Activated T-helper 2 cell treated with anti-CD3 and anti-CD28 coated beads, Interferon-gamma antibody, Interleukin-2, Interleukin-4, amounts not matched to agents 10 μg/mL and 5 μg/mL and 100 μg/mL, durations not matched to agents 14 hours and 24 hours and 36 hours (primary cell): ENCODE data around the gene STK32B. TPM values are rescaled to one million over a fixed set of nuclear protein-coding genes. Genes with fewer than 3 reads are reported as not detected.
"Not testable (repeated sequence)": the region's sequence is repeated elsewhere in the genome, so short reads cannot be mapped to it uniquely, and the experiment has no call there.

ENCODE experiments used
- DNase-seq: peaks from one replicate; pipeline ENCODE4 v3.0.0; 2021; ENCODE audit warnings: low spot score
- H3K27ac Mint-ChIP-seq: one replicate; pipeline ENCODE4 v1.8.0; 2021; ENCODE audit warnings: mixed read lengths
- H3K27me3 Mint-ChIP-seq: one replicate; pipeline ENCODE4 v1.8.0; 2021; ENCODE audit warnings: low read depth, mixed read lengths
- H3K36me3 Mint-ChIP-seq: one replicate; pipeline ENCODE4 v1.8.0; 2021; ENCODE audit warnings: low read depth, mixed read lengths
- H3K4me1 Mint-ChIP-seq: one replicate; pipeline ENCODE4 v1.8.0; 2021; ENCODE audit warnings: low read depth, mixed read lengths
- H3K4me3 Mint-ChIP-seq: one replicate; pipeline ENCODE4 v1.8.0; 2021; ENCODE audit warnings: low read depth, mild to moderate bottlenecking, moderate library complexity, mixed read lengths
- H3K9me3 Mint-ChIP-seq: one replicate; pipeline ENCODE4 v1.8.0; 2021; ENCODE audit warnings: mixed read lengths
- intact Hi-C: fragments of 100-400 bp; cut with micrococcal nuclease; formaldehyde crosslinking; loops from one replicate; pipeline ENCODE4 v1.15.1; 2023
- total RNA-seq: library from RNA; stranded (reverse); gene quantifications from 2 replicates; pipeline ENCODE4 v1.2.3, GENCODE V29; 2022

Gene STK32B
- total RNA-seq, 1 donor from 2014 or later, result not detected

- no peak for DNase-seq
- Mint-ChIP-seq H3K27ac (no peak overlapping the region), H3K4me3 (no peak overlapping the region), H3K27me3 (no peaks in the 10 kb centered on the region), H3K36me3 (no peaks in the 10 kb centered on the region), H3K4me1 (no peaks in the 10 kb centered on the region), H3K9me3 (peaks cover 12% of the 10 kb centered on the region)
- intact Hi-C loops, result no loop called here
Observed at GRCh38 chr4:5222047-5222446, 170.8 kb downstream of the STK32B start.

DNA sequence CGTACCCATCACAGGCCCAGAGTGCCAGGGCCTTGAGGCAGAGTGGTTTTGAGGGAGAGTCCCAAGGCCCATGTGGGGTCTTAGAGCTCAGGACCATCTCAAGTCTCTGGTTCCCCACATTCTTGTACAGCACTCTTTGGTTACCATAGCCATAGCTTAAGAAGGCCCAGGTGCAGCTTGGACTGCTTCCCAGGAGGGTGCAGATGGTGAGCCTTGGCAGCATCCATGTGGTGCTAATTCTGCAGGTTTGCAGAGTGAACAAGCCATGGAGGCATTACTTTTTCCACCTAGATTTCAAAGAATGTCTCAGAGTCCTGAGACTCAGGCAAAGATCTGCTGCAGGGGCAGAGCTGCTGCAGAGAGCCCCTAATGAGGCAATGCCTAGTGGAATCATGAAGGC, 171.7 kb downstream of the STK32B start:
- H3K27me3 Mint-ChIP-seq, result no peaks in the 10 kb centered on the region
- H3K27ac Mint-ChIP-seq, result no peak overlapping the region
- H3K4me3 Mint-ChIP-seq, result no peak overlapping the region
- no peak for DNase-seq
- intact Hi-C loops, result no loop called here
- H3K36me3 Mint-ChIP-seq, result no peaks in the 10 kb centered on the region
- no peaks in the 10 kb centered on the region for H3K4me1 Mint-ChIP-seq
- H3K9me3 Mint-ChIP-seq, result peaks cover 12% of the 10 kb centered on the region

DNA sequence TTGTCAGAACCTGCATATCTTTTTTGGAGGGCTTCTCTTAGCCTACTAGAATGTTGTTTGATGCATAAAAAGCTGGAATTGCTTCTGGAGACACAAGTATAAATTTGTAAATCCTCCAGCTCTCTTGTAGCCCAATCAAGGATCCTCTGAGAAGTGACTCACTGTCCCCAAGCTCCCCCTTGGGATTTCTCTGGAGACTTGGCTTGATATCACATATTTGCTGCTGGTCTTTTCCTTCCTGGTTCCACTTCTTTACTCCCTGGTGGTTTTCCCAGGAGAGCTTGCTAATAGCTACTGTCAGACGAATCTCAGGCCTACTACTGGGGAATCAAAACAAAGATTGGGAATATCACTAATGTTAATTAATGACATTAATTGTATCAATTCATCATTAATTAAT, 173.1 kb downstream of the STK32B start:
- peaks cover 12% of the 10 kb centered on the region for H3K9me3 Mint-ChIP-seq
- H3K4me3 Mint-ChIP-seq, result no peak overlapping the region
- H3K4me1 Mint-ChIP-seq, result no peaks in the 10 kb centered on the region
- intact Hi-C loops, result no loop called here
- no peaks in the 10 kb centered on the region for H3K27me3 Mint-ChIP-seq
- no peaks in the 10 kb centered on the region for H3K36me3 Mint-ChIP-seq
- no peak overlapping the region for H3K27ac Mint-ChIP-seq
- DNase-seq, result no peak

DNA sequence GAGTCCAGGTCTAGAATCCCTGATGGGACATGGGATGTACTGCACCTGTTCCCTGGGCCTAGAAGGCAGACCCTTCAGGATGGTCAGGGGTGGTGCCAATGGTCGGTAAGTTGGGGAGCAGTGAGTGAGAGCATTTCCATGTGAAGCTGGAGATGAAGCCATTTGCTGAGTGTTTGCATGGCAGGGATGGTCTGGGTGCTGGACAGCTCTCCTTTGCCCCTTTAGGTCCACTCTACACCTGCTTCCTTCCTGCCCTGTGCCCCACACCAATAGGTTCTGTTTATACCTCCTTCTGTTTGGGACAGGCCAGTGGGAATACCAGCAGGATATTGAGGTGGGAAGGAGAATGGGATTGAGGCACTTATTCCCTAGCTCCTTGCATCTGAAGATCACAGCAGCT, 181.3 kb downstream of the STK32B start:
- no peaks in the 10 kb centered on the region for H3K4me1 Mint-ChIP-seq
- no peak overlapping the region for H3K27ac Mint-ChIP-seq

GRCh38 chr4:5237086-5237660, 185.9 kb downstream of the STK32B start:
- Mint-ChIP-seq H3K27me3 (no peaks in the 10 kb centered on the region), H3K36me3 (no peaks in the 10 kb centered on the region), H3K27ac (no peak overlapping the region), H3K9me3 (no peaks in the 10 kb centered on the region), H3K4me3 (no peak overlapping the region), H3K4me1 (no peaks in the 10 kb centered on the region)
- intact Hi-C loops, result no loop called here
- DNase-seq, result no peak

More for the DNA sequence above, 181.3 kb downstream of the STK32B start:
- intact Hi-C loops, result no loop called here
- no peaks in the 10 kb centered on the region for H3K27me3 Mint-ChIP-seq
- DNase-seq, result no peak
- no peaks in the 10 kb centered on the region for H3K9me3 Mint-ChIP-seq
- H3K4me3 Mint-ChIP-seq, result no peak overlapping the region
- no peaks in the 10 kb centered on the region for H3K36me3 Mint-ChIP-seq

- no peaks in the 10 kb centered on the region for H3K4me1 Mint-ChIP-seq
Observed at GRCh38 chr4:5238173-5238572, 186.9 kb downstream of the STK32B start.

DNA sequence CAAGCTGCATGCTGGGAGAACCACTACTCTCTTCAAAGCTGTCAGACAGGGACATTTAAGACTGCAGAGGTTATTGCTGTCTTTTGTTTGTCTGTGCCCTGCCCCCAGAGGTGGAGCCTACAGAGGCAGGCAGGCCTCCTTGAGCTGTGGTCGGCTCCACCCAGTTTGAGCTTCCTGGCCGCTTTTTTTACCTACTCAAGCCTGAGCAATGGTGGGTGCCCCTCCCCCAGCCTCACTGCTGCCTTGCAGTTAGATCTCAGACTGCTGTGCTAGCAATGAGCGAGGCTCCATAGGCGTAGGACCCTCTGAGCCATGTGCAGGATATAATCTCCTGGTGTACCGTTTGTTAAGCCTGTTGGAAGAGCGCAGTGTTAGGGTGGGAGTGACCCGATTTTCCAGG, 195.8 kb downstream of the STK32B start:
- H3K27ac Mint-ChIP-seq, H3K27me3 Mint-ChIP-seq, intact Hi-C loops, H3K9me3 Mint-ChIP-seq, H3K4me3 Mint-ChIP-seq, DNase-seq, H3K4me1 Mint-ChIP-seq, H3K36me3 Mint-ChIP-seq: not testable (repeated sequence)

More at GRCh38 chr4:5238173-5238572, 186.9 kb downstream of the STK32B start:
- no peaks in the 10 kb centered on the region for H3K36me3 Mint-ChIP-seq
- intact Hi-C loops, result no loop called here
- no peak overlapping the region for H3K4me3 Mint-ChIP-seq
- H3K27ac Mint-ChIP-seq, result no peak overlapping the region
- no peak for DNase-seq
- H3K27me3 Mint-ChIP-seq, result no peaks in the 10 kb centered on the region
- H3K9me3 Mint-ChIP-seq, result no peaks in the 10 kb centered on the region

GRCh38 chr4:5247735-5248134, 196.5 kb downstream of the STK32B start:
- no peak overlapping the region for H3K4me3 Mint-ChIP-seq
- intact Hi-C loops, result no loop called here
- H3K9me3 Mint-ChIP-seq, result peaks cover 6% of the 10 kb centered on the region
- DNase-seq, result no peak
- H3K4me1 Mint-ChIP-seq, result no peaks in the 10 kb centered on the region
- no peak overlapping the region for H3K27ac Mint-ChIP-seq
- H3K27me3 Mint-ChIP-seq, result no peaks in the 10 kb centered on the region
- H3K36me3 Mint-ChIP-seq, result no peaks in the 10 kb centered on the region

DNA sequence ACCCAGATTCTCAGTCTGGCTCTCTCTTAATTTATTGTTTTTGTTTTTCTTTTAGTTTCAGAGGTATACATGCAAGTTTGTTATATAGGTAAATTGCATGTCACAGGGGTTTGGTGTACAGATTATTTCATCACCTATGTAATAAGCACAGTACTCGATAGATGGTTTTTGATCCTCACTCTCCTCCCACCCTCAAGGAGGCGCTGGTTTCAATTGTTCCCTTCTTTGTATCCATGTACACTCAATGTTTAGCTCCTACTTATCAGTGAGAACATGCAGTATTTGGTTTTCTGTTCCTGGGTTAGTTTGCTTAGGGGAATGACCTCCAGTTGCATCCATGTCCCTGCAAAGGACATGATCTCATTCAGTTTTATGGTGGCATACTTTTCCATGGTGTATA, 198.4 kb downstream of the STK32B start:
- Mint-ChIP-seq H3K9me3 (peaks cover 6% of the 10 kb centered on the region), H3K27ac (no peak overlapping the region), H3K4me1 (no peaks in the 10 kb centered on the region), H3K27me3 (no peaks in the 10 kb centered on the region), H3K4me3 (no peak overlapping the region), H3K36me3 (no peaks in the 10 kb centered on the region)
- no peak for DNase-seq
- intact Hi-C loops, result no loop called here

DNA sequence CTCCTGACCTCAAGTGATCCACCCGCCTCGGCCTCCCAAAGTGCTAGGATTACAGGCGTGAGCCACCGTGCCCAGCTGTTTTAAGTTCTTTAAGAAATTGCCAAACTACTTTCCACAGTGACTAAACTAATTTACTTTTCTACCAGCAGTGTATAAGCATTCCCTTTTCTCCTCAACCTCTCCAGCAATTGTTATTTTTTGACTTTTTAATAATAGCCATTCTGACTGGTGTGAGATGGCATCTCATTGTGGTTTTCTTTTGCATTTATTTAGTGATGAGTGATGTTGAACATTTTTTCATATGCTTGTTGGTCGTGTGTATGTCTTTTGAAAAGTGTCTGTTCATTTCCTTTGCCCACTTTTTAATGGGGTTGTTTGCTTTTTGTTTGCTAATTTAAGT, 199.3 kb downstream of the STK32B start:
- H3K4me1 Mint-ChIP-seq, intact Hi-C loops, H3K27me3 Mint-ChIP-seq, H3K9me3 Mint-ChIP-seq, H3K27ac Mint-ChIP-seq, H3K36me3 Mint-ChIP-seq, H3K4me3 Mint-ChIP-seq, DNase-seq: not testable (repeated sequence)

DNA sequence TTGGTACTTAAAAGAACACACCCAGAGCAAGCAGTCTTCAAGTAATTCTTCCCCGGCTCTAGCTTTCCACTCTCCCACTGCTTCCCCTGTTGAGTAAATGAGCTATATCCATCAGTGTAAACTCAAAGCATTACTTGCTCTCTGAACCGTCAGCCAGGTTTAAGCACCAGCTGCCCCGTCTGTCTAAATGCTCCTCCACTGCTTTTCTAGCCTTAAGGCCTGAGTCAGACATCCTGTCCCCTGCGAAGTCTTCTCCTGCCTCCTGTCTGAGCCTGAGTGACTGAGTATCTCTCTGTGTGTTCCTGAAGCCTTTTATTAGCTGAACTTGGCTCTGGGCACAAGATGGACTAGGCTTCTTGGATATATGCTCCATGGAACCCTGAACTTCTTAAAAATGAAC, 205.1 kb downstream of the STK32B start:
- intact Hi-C loops, result no loop called here
- no peaks in the 10 kb centered on the region for H3K27me3 Mint-ChIP-seq
- no peak overlapping the region for H3K27ac Mint-ChIP-seq
- no peak overlapping the region for H3K4me3 Mint-ChIP-seq
- H3K36me3 Mint-ChIP-seq, result no peaks in the 10 kb centered on the region
- no peak for DNase-seq
- no peaks in the 10 kb centered on the region for H3K9me3 Mint-ChIP-seq
- H3K4me1 Mint-ChIP-seq, result no peaks in the 10 kb centered on the region

DNA sequence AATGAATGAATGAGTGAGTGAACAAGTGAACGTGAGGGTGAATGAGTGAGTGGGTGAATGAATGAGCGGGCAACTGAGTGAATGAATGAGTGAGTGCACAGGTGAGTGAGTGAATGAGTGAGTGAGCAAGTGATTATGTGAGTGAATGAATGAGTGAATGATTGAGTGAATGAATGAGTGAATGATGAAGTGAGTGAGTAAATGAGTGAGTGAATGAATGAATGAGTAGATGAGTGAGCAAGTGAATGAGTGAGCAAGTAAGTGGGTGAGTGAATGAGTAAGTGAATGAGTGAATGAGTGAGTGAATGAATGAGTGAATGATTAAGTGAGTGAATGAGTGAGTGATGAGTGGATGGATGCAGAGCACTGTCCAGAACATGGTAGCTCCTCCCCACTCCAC, 205.8 kb downstream of the STK32B start:
- no peak overlapping the region for H3K4me3 Mint-ChIP-seq
- no peak for DNase-seq
- intact Hi-C loops, result no loop called here
- H3K27ac Mint-ChIP-seq, result no peak overlapping the region
- no peaks in the 10 kb centered on the region for H3K9me3 Mint-ChIP-seq
- H3K27me3 Mint-ChIP-seq, result no peaks in the 10 kb centered on the region
- H3K36me3 Mint-ChIP-seq, result no peaks in the 10 kb centered on the region
- no peaks in the 10 kb centered on the region for H3K4me1 Mint-ChIP-seq

DNA sequence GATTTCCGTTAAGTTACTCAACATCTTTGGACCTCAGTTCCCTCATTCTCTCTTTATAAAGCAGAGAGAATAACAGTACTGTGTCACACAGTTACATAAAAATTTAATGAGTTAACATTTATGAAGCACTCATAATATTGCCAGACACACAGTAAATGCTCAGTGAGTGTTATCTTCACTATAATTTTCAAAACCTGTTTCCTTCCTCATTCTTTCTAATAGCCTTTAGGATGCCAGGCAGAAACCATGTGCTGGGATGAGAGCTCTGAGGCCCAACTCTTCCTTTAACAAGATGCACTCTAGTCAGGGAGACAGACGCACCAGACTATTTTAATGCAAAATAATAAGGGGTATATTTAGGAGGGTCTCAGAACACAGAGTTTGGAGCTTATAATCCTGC, 208.2 kb downstream of the STK32B start:
- Mint-ChIP-seq H3K36me3 (no peaks in the 10 kb centered on the region), H3K27ac (no peak overlapping the region), H3K4me3 (no peak overlapping the region), H3K9me3 (no peaks in the 10 kb centered on the region), H3K27me3 (no peaks in the 10 kb centered on the region), H3K4me1 (no peaks in the 10 kb centered on the region)
- DNase-seq, result no peak
- intact Hi-C loops, result no loop called here

DNA sequence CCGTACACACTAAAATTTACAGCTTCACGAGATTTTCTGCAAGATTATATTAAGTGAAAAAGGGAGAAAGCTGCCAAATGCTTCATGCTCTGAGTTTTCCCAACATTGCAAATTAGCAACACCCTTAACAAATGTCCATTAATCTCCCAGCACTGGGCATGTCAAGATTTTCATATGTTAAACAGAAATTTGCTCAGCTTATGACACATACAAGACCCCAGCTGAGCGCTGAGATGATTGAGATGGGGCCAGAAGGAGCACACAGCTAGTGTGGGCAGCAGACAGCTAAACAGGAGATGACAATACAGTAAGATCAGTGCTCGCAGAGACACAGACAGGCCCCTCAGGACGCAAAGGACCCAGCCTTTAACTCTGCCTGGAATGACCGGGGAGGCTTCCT, 208.8 kb downstream of the STK32B start:
- Mint-ChIP-seq H3K4me1 (no peaks in the 10 kb centered on the region), H3K36me3 (no peaks in the 10 kb centered on the region), H3K27me3 (no peaks in the 10 kb centered on the region), H3K9me3 (no peaks in the 10 kb centered on the region), H3K4me3 (no peak overlapping the region), H3K27ac (no peak overlapping the region)
- intact Hi-C loops, result no loop called here
- no peak for DNase-seq
